Activated CD4-positive, CD25-positive, alpha-beta regulatory T cell treated with anti-CD3 and anti-CD28 coated beads, Interleukin-2, amount 50 U/mL, for 16 hours (primary cell): ENCODE results near the gene LY9.

ENCODE experiments used
- DNase-seq: peaks from one replicate; pipeline ENCODE4 v3.0.0-alpha.2; 2020; ENCODE audit warnings: low read depth, low spot score

Gene LY9

GRCh38 chr1:160800645-160801408 lies 4.9 kb downstream of the LY9 start:
- DNase-seq, result no peak

DNA sequence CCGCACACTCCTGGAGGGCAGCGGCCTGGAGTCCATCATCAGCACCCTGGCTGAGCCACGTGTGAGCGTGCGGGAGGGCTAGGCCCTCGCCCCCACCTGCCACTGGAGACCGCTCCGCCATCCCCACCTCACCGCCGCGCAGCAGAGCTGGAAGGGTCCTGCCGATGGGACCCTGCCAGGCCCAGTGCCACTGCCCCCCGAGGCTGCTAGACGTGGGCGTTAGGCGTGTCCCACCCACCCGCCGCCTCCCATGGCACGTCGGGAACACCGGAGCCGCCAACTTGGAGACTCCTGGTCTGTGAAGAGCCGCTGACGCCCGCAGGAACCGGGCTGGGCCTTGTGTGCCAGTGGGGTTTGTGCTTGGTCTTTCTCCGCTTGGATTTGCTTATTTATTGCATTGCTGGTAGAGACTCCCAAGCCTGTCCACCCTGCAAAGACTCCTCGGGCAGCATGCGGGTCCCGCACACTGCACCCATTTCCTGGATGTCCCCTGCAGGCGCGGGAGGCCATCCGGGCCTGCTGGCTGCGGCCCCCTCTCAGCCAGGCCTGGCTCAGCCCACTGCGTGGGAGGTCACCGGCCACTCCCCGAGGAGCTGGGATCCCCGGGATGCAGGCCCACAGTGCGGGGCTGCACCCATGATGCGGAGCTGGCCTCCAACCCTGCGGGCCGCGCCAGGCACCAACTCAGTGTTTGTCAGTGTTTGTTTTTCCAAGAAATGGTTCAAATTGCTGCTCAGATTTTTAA lies 6.0 kb downstream of the LY9 start:
- no peak for DNase-seq

- no peak for DNase-seq
Observed at GRCh38 chr1:160806109-160806665, 10.2 kb downstream of the LY9 start.

GRCh38 chr1:160806784-160807183 lies 10.8 kb downstream of the LY9 start:
- no peak for DNase-seq

DNA sequence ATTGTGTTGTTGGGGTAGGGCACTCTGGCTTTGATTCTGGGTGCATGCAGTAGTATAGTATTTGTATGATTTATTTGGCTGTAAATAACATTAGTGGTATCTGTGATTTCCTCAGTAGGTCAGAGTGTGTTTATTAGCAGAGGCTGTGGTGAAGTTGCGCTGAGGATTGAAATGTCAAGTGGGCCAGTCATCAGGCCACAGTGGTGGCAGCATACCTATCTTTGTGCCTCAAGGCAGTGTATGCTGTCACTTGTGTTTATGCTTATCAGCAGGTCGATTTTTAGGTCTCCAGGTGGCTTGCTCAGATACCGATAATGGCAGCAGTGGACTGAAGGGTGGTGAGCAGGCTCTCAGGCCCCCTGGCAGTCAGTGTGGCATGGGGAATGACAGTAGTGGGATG lies 11.3 kb downstream of the LY9 start:
- no peak for DNase-seq

DNA sequence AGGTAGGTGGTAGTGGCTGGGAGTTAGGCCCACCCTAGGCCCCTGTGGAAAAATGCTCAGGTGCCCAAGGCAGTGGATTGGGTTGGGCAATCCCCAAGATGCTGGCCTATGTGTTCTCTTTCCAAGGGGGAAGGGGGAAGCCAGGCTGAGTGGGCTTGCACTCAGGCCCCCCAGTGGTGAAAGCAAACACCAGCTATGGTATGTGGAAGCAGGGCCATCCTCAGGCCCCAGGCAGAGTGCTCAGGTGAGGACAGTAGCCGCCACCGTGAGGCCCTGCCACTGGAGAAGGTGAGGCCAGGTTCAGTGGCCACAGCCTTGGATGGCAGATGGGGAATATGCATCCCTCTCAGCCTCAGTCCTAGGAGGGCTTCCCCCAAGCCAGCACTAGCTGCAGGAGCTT lies 11.8 kb downstream of the LY9 start:
- DNase-seq, result no peak

DNA sequence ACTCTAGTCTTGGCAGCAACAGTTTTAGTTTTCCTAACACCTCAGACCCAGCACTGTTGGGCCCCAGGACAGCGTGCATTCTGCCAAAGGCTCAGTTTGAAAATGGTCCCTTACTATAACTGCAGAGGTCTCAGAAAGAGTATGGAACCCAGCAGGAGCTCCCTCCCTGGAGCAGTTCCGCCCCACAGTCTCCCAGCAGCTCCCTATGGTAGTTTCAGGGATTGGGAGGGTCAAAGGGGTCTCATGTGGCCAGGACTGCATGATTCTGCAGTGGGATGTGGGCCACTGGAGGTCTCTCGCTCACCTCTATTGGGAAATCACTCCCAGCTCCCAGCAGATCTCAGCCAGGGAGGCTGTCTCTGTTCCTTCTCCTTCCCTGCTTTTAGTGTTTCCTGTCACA lies 12.3 kb downstream of the LY9 start:
- DNase-seq, result no peak

GRCh38 chr1:160810486-160810885 lies 14.5 kb downstream of the LY9 start:
- no peak for DNase-seq

DNA sequence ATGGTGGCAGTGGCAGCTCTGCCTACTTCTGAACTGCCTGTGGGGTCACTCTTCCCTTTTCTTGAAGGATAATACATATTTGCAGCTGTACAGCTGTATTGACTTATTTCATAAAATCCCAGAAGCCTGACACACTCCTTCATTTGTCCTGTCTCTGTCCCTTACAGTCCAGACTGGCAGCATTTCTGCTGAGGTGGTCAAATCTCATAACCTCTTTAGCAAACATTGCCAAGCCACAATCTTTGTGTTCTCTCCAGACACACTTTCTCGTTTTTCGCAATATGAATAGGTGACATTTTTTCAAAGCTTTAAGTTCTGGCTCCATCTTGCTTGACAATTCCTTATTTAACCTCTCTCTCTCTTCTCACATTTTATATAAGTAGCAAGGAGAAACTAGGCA lies 15.2 kb downstream of the LY9 start:
- no peak for DNase-seq

- DNase-seq, result no peak
Observed at GRCh38 chr1:160813215-160813614, 17.2 kb downstream of the LY9 start.

GRCh38 chr1:160814316-160814715 lies 18.3 kb downstream of the LY9 start:
- DNase-seq, result no peak

- no peak for DNase-seq
Observed at GRCh38 chr1:160814856-160815255, 18.9 kb downstream of the LY9 start.

GRCh38 chr1:160818207-160818937 lies 22.4 kb downstream of the LY9 start:
- no peak for DNase-seq

DNA sequence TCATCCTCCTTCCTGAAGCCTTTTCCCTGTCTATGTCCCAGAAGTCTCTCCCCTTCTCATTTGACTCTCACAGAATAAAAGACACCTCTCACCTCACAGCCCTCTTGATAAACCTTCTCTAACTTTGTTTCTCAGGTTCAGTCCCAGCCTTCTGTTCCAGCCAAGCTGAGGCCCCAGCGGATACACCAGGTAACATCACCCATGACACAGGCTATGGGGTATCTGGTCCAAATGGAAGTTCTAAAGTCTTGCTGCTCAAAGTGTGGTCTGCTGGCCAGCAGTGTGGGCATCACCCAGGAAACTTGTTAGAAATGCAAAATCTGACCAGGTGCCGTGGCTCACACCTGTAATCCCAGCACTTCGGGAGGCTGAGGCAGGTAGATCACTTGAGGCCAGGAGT lies 23.2 kb downstream of the LY9 start:
- no peak for DNase-seq

DNA sequence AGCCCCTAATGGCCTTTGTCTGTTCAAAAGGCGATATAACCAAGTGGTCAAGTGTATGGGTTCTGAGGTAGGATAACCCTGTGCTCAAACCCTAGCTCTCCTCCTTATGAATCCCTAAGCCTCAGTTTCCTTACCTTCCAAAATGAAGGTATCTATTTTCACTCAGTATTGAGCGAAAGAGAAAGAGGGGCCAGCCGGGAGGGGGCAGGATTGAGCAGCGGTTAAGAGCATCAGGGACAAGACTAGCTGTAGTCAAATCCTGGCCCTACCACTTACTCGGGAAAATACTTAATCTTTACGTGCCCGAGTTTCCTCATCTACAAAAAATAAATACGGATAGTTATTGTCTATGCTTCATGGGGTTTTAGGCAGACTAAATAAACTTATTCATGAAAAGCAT lies 25.7 kb downstream of the LY9 start:
- DNase-seq, result no peak

- no peak for DNase-seq
Observed at GRCh38 chr1:160823296-160823695, 27.3 kb downstream of the LY9 start.

- DNase-seq, result no peak
Observed at GRCh38 chr1:160826546-160826945, 30.6 kb downstream of the LY9 start.

DNA sequence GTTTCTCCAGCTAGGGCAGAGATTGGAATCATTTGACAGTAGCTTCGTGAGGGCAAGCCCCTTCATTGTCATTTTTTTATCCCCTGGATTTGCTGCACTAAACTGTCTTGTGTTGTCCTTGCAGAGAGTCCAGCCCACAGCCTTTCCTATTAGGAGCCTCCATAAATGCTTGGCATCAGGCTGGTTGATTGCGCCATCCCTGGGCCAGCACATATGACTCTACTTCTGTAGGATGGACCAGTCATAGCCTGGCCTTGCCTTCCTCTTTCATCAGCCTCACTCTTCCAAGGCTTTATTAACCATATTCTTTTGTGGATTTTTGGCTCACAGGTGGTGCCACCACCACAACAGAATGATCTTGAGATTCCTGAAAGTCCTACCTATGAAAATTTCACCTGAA lies 31.4 kb downstream of the LY9 start:
- DNase-seq, result no peak

DNA sequence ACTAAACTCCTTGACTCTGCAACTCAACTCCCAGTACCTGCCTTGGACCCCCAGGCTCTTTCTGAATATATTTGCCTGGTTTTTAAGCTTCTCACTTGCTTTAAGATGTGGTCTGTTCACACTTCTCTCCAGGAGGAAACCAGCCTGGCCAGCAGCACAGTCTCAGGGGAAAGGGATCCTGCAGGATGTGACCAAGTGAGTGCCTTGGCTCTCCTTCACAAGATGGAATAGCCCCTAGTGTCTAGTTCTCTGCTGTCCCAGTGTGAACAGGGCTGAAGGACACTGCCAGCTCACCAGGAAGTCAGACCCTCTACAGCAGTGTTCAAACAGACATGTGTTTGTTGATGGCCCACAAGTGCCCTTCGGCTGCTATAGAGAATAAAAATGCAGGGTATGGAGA lies 33.8 kb downstream of the LY9 start:
- no peak for DNase-seq

DNA sequence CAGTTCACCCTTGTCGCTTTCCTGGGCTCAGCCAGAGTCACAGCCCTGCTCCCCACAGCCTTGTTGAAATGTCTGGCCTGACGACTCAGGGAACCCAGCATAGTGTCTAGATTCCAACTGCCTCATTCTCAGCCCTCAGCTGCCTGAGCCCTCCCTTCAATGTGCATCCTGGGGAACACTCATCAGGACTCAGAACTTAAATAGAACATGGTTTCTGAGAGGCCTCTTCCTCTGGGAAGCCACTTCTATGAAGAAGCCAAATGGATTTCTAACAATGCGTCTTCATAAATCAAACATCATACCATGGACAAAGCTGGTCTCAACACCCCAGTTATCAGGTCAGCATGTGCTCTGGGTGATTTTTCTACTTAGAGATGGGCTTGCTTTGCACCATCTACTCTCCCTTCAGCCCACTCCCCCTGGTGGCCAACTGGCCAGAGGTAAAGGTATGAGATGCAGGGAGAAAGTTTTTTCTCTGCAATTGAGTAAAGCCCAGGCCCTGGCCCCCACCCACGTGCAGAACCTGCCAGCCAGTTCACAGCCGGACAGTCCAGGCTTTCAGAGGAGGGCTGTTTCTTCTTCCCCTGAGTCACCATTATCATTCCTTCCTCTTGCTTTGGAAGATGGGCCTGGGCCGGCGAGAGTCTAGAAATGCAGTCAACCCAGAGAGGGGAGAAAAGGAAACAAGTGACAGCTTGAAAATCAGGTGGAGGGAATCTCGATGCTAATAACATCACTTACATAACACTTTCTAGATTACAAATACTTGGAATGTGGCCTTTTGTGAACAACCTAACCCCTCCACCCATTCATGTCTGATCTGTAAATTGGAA lies 34.6 kb downstream of the LY9 start:
- DNase-seq, result peak; percentile 62

- no peak for DNase-seq
Observed at GRCh38 chr1:160834945-160835565, 39.1 kb downstream of the LY9 start.
